Amygdala (tissue), 56 donors: ENCODE results near the gene SEPTIN5.
"Not testable (repeated sequence)": the region's sequence is repeated elsewhere in the genome, so short reads cannot be mapped to it uniquely, and the experiment has no call there.

Source experiments
- DNase-seq, 56 donors: peaks; one replicate each; lab custom pipeline; 2025; lab: John Stamatoyannopoulos, UW

The SEPTIN5 gene

DNA sequence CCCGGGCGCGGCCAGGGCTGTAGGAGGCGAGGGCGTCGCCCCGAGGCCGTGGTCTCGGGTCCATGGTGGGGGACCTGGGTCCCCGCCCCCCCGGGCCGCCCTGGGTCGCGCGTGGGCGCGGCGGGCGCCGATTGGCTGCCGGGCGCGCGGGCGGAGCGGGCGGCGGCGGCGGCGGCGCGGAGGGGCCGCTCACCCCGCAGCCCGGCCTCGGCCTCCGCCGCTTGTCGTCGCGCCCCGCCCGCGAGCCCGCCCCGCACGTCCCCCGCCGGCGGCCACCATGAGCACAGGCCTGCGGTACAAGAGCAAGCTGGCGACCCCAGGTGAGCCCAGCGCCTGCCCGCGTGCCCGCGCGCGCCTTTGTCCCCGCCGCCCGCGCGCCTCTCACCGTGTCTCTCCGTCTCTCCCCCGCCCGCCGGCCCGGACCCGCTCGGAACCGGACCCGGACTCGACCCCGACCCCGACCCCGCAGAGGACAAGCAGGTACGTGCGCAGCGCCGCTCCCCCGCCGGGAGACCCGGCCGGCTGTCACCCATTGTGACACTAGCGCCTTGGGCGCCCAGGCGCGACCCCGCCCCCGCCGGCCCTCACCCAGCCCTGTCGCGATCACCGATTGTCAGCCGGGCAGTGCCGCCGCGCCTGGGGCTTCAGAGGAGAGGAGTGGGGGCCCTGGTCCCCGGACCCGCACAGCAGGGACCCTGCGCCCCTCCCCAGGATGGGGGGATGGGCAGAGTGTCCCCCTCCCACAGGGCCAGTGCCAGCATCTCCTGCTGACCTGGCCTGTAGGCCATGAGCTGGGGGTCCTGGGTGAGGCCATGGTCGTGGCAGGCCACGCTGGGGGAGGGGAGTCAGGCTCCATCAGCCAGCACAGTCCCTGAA is at the start of gene SEPTIN5:
Gene SEPTIN5, plus strand, starts transcription at position 192 of the 876 bp plus-strand sequence. Its CDS starts 86 bp downstream, at position 278.
- DNase-seq = peak in 2 of 56 donors; percentile 36 to 45

DNA sequence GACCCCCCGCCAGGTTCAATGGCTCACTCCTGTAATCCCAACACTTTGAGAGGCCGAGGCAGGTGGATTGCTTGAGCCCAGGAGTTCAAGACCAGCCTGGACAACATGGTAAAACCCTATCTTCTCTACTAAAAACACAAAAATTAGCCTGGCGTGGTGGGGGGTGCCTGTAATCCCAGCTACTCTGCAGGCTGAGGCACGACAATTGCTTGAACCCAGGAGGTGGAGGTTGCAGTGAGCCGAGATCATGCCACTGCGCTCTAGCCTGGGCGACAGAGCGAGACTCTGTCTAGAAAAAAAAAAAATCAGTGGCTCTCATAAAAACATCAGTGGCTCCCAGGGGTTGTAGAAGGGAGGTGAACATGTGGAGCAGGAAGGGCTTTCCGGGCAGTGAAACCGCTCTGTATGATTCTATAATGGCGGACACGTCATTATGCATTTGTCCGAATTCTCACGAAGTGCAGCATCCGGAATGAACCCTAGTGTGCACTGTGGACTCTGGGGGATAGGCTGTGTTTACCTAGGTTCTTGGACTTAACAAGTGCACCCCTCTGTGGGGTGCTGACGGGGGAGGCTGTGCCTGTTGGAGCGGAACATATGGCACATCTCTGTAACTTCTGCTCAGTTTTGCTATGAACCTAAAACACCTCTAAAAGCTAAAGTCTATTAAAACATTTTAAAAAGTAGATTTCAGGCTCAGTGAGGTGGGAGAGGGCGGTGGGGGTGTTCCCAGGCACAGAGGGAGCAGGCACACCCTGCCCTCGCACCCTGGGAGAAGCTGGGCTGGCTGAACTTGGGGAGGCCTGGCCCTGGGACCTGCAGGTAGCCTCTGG is 49.1 kb upstream of the SEPTIN5 start:
- no peak for DNase-seq

DNA sequence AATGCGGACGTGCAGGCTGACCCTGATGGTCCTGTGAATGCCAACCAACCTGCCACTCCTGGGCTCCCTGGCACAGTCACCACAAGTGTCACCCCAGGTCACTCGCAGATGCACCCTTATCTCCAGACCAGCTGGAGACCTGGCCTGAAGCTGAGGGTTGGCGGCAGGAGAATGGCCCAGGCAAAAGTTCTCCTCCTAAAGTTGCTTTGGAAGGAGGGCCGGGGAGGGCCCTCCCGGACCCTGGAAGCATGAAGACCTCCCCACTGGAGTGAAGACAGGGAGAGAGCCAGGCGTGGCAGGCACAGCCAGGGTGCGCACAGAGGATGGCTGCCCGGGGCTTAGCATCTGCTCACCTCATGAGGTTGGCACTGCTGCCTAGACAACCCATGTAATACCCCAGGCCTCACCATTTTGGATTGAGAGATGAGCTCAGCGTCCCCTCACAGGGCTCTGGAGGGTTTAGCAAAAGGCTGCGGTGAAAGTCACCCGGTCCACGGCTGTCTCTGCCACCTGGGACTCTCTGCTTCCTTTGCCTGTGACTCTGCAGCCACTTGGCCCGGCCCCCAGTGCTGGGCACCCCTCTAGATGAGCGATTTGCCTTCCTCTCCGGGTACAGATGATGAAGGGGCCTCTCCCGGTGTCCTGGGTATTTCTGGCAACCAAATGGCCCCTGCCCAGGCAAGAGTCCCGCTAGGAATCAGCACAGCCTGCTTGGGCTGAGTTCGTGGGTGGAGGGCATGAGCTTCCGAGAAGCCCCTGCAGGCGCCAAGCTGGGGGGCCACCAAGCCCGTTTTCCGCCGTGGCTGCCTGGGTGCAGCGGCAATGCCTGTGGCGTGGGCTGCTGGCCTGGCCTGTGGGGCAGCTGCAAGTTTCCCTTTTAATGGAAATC is 48.3 kb upstream of the SEPTIN5 start:
- no peak for DNase-seq

DNA sequence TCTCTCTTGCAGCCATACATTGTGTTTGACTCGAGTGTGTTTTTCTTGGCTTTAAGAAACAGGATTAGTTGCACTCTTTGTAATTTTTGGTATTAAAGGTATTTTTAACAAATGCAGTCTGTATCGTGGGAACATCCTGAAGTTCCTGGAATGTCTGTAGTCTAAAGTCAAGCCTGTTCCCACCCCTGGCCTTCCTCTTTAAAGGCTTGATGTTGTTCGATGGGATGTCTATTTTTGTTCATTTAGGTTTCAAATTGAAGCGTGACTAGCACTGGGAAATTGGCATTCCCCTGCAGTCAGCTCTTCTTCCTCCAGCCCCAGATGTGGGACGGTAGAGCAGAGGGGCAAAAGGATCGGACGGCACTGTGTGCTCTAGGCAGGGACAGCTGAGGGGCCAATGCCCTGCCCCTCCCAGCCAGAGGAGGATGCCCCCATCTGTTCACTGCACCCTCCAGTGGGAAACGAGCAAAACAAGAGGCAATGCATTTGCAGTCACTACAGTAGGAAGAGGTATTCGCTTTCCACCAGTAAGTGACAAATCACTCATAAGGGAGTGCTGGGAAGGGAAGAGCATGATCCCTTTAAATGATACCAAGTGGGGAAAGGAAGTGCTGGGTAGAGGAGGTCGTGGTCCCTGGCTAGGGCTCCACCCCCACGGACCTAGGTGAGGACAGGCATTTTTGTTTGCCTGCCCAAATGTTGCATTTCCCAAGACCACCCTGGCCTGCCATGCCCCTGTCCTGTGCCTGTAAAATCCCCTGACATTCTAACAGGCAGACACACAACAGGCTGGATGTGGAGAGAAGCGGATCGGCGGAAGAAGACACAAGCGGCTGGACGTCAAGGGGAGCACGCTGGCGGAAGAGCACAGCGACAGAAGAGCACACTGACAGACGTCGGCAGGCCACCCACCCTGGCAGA is 47.4 kb upstream of the SEPTIN5 start:
- DNase-seq = no peak

GRCh38 chr22:19667872-19668740 is 46.2 kb upstream of the SEPTIN5 start:
- no peak for DNase-seq

- DNase-seq = no peak
These were observed 45.6 kb upstream of the SEPTIN5 start for GRCh38 chr22:19668748-19669147.

- DNase-seq = no peak
These were observed 44.7 kb upstream of the SEPTIN5 start for GRCh38 chr22:19669570-19669969.

DNA sequence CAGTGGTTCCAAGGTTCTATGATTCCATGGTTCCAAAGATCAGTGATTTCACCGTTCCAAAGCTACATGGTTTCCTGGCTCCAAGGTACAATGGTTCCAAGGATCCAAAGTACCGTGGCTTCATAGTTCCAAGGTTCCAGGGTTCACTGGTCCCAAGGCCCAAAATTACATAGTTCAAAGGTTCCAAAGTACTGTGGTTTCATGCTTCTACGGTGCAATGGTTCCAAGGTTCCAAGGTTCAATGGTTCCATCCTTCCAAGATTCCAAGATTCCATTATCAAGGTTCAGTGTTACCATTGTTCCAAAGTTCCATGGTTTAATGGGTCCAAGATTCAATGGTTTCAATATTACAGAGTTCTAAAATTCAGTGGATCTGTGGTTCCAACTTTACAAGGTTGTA is 43.0 kb upstream of the SEPTIN5 start:
- no peak for DNase-seq

GRCh38 chr22:19672054-19672776 is 42.1 kb upstream of the SEPTIN5 start:
- no peak for DNase-seq

GRCh38 chr22:19673660-19674059 is 40.6 kb upstream of the SEPTIN5 start:
- no peak for DNase-seq

DNA sequence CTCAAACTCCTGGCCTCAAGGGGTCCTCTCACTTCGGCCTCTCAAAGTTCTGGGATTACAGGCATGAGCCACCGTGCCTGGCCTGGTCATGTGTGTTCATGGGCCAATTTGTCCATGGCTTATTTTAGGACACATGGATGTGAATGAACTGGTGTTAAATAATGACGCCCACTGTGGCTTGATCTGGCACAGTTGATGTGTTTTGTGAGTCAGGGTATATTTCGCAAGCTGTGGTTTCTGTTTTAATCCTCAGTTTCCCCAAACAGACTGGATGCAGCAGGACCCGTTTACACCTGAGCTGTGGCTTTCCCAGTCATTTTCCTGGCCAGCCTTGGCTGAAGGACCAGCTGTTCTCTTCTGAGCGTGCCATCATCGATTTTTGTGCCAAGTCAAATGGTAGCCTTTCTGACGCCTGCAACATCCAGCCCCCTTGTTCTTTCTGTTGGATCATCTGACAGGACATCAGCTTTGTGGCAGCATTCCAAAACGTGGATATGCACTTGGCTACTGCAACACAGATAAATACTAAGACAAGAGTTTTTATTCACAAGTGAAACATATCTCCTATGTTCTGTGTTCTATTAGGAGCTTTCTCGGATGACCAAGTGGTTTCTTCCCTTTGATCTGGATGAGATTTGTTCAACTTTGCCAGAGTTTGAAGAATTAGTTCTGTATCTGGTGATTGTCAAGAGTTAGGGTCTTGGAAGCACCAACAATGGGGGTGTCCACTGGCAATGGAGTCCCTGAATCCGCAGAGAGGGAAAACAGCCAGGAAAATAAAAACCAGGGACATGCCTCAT is 40.0 kb upstream of the SEPTIN5 start:
- no peak for DNase-seq

GRCh38 chr22:19674929-19675253 is 39.4 kb upstream of the SEPTIN5 start:
- DNase-seq = no peak

GRCh38 chr22:19675428-19675827 is 38.9 kb upstream of the SEPTIN5 start:
- DNase-seq = no peak

GRCh38 chr22:19676437-19676836 is 37.9 kb upstream of the SEPTIN5 start:
- not testable (repeated sequence) for DNase-seq

DNA sequence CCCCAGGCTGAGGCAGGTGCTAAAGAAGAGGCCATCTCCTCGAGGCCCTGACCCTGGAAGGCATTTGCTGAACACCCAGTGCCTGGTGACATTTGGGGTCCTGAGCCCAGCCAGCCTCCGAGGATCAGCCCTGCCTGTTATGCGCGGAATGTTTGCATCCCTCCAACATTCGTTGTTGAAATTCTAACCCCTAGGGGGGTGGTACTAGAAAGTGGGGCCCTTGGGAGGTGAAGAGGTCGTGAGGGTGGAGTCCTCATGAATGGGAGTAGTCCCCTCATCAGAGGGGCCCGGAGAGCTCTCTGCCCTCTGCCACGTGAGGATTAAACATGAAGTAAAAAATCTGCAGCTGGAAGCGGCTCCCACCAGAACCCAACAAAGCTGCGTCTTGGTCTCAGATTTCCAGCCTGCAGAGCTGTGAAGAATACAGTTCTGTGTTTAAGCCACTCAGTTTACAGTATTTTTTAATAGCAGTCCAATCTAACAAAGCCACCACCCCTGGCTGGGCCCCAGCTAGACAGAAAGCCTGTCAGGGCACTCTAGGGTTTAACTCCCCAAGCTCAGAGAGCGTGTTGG is 35.3 kb upstream of the SEPTIN5 start:
- no peak for DNase-seq

DNA sequence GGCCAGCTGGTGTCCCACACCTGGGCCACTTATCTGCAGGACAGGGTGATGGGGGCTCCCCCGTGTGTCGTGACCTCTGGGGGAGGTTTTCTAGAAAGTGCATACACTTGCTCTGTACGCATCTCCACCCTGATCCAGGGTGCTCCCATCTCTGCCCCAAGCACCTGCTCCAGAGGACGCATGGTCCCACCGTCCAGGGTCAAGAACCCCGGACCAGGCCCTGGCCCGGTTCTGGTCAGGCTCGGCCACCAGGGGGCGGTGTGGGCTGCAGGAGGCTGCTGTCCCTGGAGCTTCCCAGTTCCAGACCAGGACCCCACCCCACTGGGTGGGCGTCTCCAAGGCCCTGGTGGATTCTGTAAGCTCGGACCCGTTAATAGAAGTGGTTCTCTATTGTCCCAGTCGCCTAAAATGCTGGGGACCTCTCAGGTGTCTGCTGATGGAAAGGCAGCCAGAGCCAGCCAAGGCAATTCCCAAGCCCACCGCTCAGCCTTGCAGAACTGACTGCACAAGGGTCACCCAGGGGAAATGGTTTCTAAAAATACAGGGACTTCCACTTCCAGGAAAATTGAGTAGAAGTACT is 34.7 kb upstream of the SEPTIN5 start:
- peak in 8 of 56 donors; percentile 3 to 55 (median 15) for DNase-seq
